ENCODE data around the gene LDLRAD1. TPM values are rescaled to one million over a fixed set of nuclear protein-coding genes. Genes with fewer than 3 reads are reported as not detected.

The LDLRAD1 gene
- total RNA-seq, 1 experiment from 2014 or later: not detected

DNA sequence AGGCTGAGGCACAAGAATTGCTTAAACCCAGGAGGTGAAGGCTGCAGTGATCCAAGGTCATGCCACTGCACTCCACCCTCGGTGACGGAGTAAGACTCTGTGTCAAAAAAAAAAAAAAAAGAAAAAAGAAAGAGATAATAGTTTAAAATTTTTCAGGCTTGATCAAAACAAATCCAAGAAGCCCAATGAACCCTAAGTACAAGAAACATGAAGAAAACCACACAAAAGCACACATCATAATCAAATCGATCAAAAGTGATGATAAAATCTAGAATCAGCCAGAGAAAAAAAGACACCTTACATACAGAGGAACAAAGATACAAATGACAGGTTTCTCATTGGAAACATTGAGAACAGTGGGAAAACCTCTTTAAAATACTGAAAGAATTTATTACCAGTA is 31.5 kb downstream of the LDLRAD1 start:
- H3K27ac ChIP-seq (ENCODE audit: low read length): no peak overlapping the region
- H3K9me3 ChIP-seq (ENCODE audit: control insufficient read depth, insufficient read depth, low read depth, low read length): no peaks in the 10 kb centered on the region
- no peak for TF ChIP-seq POLR2AphosphoS5 (IDR thresholded peaks at IDR 0.05; ENCODE audit: low read depth, low read length)
- no peak for TF ChIP-seq CTCF (IDR thresholded peaks at IDR 0.05)
- TF ChIP-seq SIN3A (IDR thresholded peaks at IDR 0.05; ENCODE audit: borderline replicate concordance, insufficient read depth, low read depth, low read length): no peak
- TF ChIP-seq REST (IDR thresholded peaks at IDR 0.05; ENCODE audit: insufficient read depth in 1 of 2, low read depth in 2 of 2, low read length in 1 of 2): no peak
- TF ChIP-seq TCF7L2 (IDR thresholded peaks at IDR 0.05; ENCODE audit: low read depth, low read length): no peak
- CTCF ChIA-PET: no interaction called here
- intact Hi-C loops (cut with micrococcal nuclease; ENCODE audit: unreplicated experiment): no loop called here
- POLR2A ChIA-PET: no interaction called here
- no peak for ATAC-seq
- no peaks in the 10 kb centered on the region for H3K36me3 ChIP-seq (ENCODE audit: control insufficient read depth, insufficient read depth, low read length)
- no TSS peak for BruUV-seq (replicated peaks)
- H3K4me3 ChIP-seq (ENCODE audit: low read depth in 2 of 2, low read length in 2 of 2): no peak overlapping the region
- H3K4me1 ChIP-seq (ENCODE audit: control insufficient read depth, insufficient read depth, low read length): no peaks in the 10 kb centered on the region
- in situ Hi-C loops (cut with HindIII; ENCODE audit: low pct_unique_long_range_greater_than_20kb, low sequenced_read_pairs): no loop called here
- no peak for DNase-seq (ENCODE audit: low read depth, low spot score)
- H3K27me3 ChIP-seq (ENCODE audit: control insufficient read depth, insufficient read depth, low read length): no peaks in the 10 kb centered on the region

- intact Hi-C loops (cut with micrococcal nuclease; ENCODE audit: unreplicated experiment): no loop called here
- TF ChIP-seq REST (IDR thresholded peaks at IDR 0.05; ENCODE audit: insufficient read depth in 1 of 2, low read depth in 2 of 2, low read length in 1 of 2): no peak
- no peak overlapping the region for H3K4me3 ChIP-seq (ENCODE audit: low read depth in 2 of 2, low read length in 2 of 2)
- H3K9me3 ChIP-seq (ENCODE audit: control insufficient read depth, insufficient read depth, low read depth, low read length): no peaks in the 10 kb centered on the region
- POLR2A ChIA-PET: no interaction called here
- no peak for DNase-seq (ENCODE audit: low read depth, low spot score)
- ATAC-seq: no peak
- in situ Hi-C loops (cut with HindIII; ENCODE audit: low pct_unique_long_range_greater_than_20kb, low sequenced_read_pairs): no loop called here
- BruUV-seq (replicated peaks): no TSS peak
- H3K27ac ChIP-seq (ENCODE audit: low read length): no peak overlapping the region
- CTCF ChIA-PET: no interaction called here
- no peaks in the 10 kb centered on the region for H3K36me3 ChIP-seq (ENCODE audit: control insufficient read depth, insufficient read depth, low read length)
- H3K4me1 ChIP-seq (ENCODE audit: control insufficient read depth, insufficient read depth, low read length): no peaks in the 10 kb centered on the region
- no peaks in the 10 kb centered on the region for H3K27me3 ChIP-seq (ENCODE audit: control insufficient read depth, insufficient read depth, low read length)
These were observed 33.3 kb downstream of the LDLRAD1 start for GRCh38 chr1:53984726-53985125.

All from Panc1 (cell line).